ENCODE results near the gene AKAP14.
A peak's percentile ranks its signal among the peaks of the same experiment; 100 is the strongest.
"Not testable (repeated sequence)": the region's sequence is repeated elsewhere in the genome, so short reads cannot be mapped to it uniquely, and the experiment has no call there.

AKAP14 gene

GRCh38 chrX:119922391-119922790, 26.7 kb downstream of the AKAP14 start:
- not testable (repeated sequence) for DNase-seq (ENCODE audit: low read depth in 3 of 3)

GRCh38 chrX:119935215-119935874, 39.7 kb downstream of the AKAP14 start:
- no peak for DNase-seq (ENCODE audit: low read depth in 3 of 3)

- DNase-seq (ENCODE audit: low read depth in 3 of 3) = no peak
Observed at GRCh38 chrX:119941336-119941735, 45.6 kb downstream of the AKAP14 start.

DNA sequence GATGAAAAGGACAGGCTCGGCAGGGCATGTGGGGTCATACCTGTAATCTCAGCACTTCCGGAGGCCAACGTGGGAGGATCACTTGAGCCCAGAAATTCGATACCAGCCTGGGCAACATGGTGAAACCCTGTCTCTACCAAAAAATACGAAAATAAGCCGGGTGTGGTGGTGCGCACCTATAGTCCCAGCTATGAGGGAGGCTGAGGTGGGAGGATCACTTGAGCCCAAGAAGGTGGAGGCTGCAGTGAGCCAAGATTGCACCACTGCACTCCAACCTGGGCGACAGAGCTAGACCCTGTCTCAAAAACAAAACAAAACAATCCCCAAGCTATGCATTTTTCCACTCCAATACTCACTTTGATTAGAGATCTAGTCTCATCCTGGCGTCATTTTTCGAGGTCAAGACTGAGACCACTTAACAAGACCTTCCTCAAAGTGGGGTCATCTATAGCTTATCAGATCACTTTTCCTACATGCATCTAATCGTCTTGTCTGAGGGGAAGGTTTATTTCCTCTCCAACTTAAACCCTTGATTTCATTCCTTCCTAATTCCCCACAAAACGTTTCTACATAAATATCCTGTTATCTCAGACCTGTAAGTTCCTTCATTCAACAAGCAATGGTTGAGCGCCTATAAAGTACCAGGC, 46.6 kb downstream of the AKAP14 start:
- DNase-seq (ENCODE audit: low read depth in 3 of 3) = no peak

DNA sequence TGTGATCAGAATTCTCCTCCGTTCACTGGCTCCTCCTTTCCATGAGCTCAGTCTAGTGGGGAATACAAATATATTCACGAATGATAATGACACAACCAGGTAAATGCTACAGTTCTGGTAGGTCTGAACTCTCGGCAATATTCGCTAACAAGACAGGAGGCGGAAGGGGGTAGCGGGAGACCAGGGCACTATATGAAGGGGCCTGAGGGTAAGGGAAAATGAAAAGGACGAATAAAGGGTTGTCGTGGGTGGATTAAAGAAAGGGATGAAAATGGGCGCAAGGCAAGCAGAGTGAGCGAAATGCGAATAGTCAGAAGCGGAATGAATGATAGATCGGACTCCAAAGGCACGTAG, 47.1 kb downstream of the AKAP14 start:
- no peak for DNase-seq (ENCODE audit: low read depth in 3 of 3)

DNA sequence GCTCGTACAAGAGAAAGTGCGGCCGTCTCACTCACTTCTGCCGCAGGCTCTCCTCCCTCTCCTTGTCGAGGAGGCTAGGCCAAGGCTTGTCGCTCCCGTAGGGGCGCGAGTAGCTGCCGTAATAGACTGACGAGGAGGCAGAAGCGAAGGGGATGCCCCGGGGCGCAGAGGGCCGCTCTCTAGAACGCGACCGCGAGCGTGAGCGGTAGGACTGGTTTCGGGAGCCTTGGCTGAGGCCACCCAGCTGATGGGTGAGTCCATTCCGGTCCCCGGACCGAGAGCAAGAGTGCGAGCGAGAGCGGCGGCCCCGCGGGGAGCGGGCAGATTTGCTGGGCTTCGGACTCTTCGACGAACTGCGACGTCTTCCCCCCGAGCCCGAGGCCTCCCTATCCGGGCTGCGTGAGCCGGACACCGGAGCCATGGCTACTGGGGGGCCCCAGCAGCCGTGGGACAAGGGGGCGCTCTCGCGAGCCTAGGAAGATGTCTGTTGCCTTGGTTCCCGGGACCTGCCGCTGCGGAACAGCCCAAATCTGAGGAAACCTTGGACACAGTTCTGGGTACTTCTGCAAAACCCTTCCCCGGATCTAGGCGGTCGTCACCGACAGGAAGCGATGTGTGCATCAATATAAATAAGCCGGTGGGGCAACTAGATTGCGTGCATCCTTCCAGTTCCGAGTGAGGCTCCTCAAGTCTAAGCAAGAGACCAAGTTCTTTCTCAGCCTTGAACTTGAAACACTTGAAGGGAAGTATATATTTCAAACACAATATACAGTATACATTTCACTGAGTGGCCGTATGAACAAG, 47.7 kb downstream of the AKAP14 start, which contains the start of gene NKAP:
Gene NKAP (minus strand): TSS at position 567 of the 804 bp plus-strand sequence. CDS start 146 bp downstream, at position 421.
- peak; percentile 62 to 73 (median 72) for DNase-seq (ENCODE audit: low read depth in 3 of 3)

- no peak for DNase-seq (ENCODE audit: low read depth in 3 of 3)
Observed at GRCh38 chrX:119945481-119945880, 49.8 kb downstream of the AKAP14 start.

DNA sequence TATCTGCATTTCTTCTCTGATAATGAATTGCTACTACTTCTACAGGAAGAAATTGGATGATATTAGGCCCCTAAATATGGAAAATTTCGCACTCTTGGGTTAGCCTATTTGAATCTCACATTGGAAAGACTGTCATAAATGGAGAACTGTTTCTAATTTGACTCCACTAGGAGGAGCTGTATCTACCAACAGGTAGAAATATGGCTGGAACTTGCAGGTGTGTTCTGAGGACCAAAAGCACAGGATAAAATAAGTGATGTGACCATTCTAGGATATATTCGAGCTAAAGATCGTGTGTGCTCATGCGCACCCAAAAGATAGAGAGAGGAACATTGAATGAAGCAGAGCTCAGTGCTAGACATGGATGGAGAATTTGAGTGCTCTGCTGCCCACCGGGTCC, 52.7 kb downstream of the AKAP14 start:
- no peak for DNase-seq (ENCODE audit: low read depth in 3 of 3)

DNA sequence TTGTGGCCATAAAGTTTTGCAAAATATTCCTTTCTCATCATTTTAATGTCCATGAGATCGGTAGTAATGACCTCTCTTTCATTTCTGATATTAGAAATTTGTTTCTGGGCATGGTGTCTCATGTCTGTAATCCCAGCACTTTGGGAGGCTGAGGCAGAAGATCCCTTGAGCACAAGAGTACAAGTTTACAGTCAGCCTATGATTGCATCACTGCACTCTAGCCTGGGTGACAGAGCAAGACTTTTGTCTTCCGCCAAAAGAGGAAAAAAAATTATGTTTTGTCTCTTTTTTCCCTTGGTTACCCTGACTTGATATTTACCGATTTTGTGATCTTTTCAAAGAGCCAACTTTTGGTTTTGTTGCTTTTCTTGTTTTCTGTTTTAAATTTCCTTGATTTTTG, 58.7 kb downstream of the AKAP14 start:
- no peak for DNase-seq (ENCODE audit: low read depth in 3 of 3)

DNA sequence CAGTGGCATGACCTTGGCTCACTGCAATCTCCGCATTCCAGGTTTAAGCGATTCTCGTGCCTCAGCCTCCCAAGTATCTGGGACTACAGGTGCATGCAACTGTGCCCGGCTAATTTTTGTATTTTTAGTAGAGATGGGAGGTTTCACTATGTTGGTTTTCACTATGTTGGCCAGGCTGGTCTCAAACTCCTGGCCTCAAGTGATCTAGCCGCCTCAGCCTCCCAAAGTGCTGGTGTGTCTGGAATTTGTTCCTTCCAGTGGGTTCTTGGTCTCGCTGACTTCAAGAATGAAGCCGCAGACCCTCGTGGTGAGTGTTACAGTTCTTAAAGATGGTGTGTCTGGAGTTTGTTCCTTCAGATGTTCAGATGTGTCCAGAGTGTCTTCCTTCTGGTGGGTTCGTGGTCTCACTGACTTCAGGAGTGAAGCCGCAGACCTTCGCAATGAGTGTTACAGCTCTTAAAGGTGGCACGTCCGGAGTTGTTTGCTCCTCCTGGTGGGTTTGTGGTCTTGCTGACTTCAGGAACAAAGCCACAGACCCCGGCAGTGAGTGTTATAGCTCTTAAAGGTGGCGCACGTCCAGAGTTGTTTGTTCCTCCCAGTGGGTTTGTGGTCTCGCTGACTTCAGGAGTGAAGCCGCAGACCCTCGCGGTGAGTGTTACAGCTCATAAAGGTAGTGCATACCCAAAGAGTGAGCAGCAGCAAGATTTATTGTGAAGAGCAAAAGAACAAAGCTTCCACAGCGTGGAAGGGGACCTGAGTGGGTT, 60.3 kb downstream of the AKAP14 start:
- DNase-seq (ENCODE audit: low read depth in 3 of 3) = peak in 2 of 3 experiments; percentile 1 to 34

- DNase-seq (ENCODE audit: low read depth in 3 of 3) = no peak
Observed at GRCh38 chrX:119960625-119961024, 64.9 kb downstream of the AKAP14 start.

DNA sequence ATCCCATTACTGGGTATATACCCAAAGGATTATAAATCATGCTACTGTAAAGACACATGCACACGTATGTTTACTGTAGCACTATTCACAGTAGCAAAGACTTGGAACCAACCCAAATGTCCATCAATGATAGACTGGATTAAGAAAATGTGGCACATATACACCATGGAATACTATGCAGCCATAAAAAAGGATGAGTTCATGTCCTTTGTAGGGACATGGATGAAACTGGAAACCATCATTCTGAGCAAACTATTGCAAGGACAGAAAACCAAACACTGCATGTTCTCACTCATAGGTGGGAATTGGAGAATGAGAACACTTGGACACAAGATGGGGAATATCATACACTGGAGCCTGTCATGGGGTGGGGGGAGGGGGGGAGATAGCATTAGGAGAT, 71.1 kb downstream of the AKAP14 start:
- DNase-seq (ENCODE audit: low read depth in 3 of 3) = not testable (repeated sequence)

Data from stimulated activated CD4-positive, alpha-beta T cell treated with anti-CD3 and anti-CD28 coated beads, TNF-alpha, amount 100 ng/mL, for 24 hours (primary cell).